H1 (cell line): ENCODE data around the gene LRRC3C. TPM values are rescaled to one million over a fixed set of nuclear protein-coding genes. Genes with fewer than 3 reads are reported as not detected.

ENCODE experiments used
- CTCF ChIA-PET: fragments of 300-600 bp; sonication (Branson Sonifier 250); formaldehyde crosslinking; loops from one replicate; lab custom pipeline; 2021; ENCODE audit not compliant: partially characterized antibody; lab: Charles Lee
- POLR2A ChIA-PET: fragments of 300-600 bp; sonication (Branson Sonifier 250); formaldehyde crosslinking; loops from one replicate; lab custom pipeline; 2021; ENCODE audit warnings: inconsistent platforms; ENCODE audit not compliant: partially characterized antibody; lab: Charles Lee
- DNase-seq, 2 experiments: peaks; one replicate each; pipeline versions ENCODE4 v3.0.0 to v3.0.0-alpha.2; 2010 to 2022; ENCODE audit warnings: low spot score in 2 of 2, low read depth in 1 of 2, mixed read lengths in 1 of 2
- FAIRE-seq: peaks from 2 replicates; lab custom pipeline; 2011; peaks lifted over from hg19 to GRCh38; lab: Jason Lieb, UNC
- H2AFZ ChIP-seq: 2 replicates; pipeline ENCODE4 v1.8.1; 2012; ENCODE audit warnings: low read length, inconsistent platforms
- H2AK5ac ChIP-seq: 2 replicates; pipeline ENCODE4 v1.6.1; 2013; ENCODE audit warnings: low read depth, low read length
- H2BK120ac ChIP-seq: replicated peaks from 2 replicates; pipeline ENCODE3; 2013; ENCODE audit warnings: low read depth, low read length, inconsistent platforms
- H2BK12ac ChIP-seq: 2 replicates; pipeline ENCODE4 v1.6.1; 2013; ENCODE audit warnings: low read depth, low read length
- H2BK15ac ChIP-seq: 2 replicates; pipeline ENCODE4 v1.6.1; 2013; ENCODE audit warnings: low read length
- H2BK20ac ChIP-seq: 2 replicates; pipeline ENCODE4 v1.6.1; 2013; ENCODE audit warnings: low read length
- H2BK5ac ChIP-seq: 2 replicates; pipeline ENCODE4 v1.6.1; 2013; ENCODE audit warnings: low read depth, low read length
- H3K14ac ChIP-seq: 2 replicates; pipeline ENCODE4 v1.6.1; 2013; ENCODE audit warnings: inconsistent platforms; ENCODE audit not compliant: insufficient read length
- H3K18ac ChIP-seq: 2 replicates; pipeline ENCODE4 v1.6.1; 2013; ENCODE audit warnings: low read length; ENCODE audit errors: extremely low read depth
- H3K23ac ChIP-seq: 2 replicates; pipeline ENCODE4 v1.6.1; 2013; ENCODE audit warnings: inconsistent platforms; ENCODE audit not compliant: insufficient read length
- H3K23me2 ChIP-seq: 2 replicates; pipeline ENCODE4 v1.6.1; 2013; ENCODE audit warnings: low read depth, low read length
- H3K27ac ChIP-seq: 2 replicates; pipeline ENCODE4 v1.6.1; 2011; ENCODE audit warnings: low read depth, low read length, inconsistent platforms
- H3K27me3 ChIP-seq, 4 experiments: replicated peaks in 1 of 4; 1 replicate in 1 of 4; 2 replicates in 3 of 4; pipeline versions ENCODE4 v1.6.1 to v1.8.1; 2011 to 2013; ENCODE audit warnings: low read length in 3 of 4, mild to moderate bottlenecking in 3 of 4, inconsistent platforms in 2 of 4, mixed read lengths in 2 of 4, moderate library complexity in 1 of 4; ENCODE audit not compliant: control insufficient read depth in 3 of 4, insufficient read depth in 3 of 4; ENCODE audit errors: extremely low read depth in 1 of 4
- H3K36me3 ChIP-seq, 4 experiments: 2 replicates each; pipeline versions ENCODE4 v1.6.1 to v1.8.1; 2011 to 2013; ENCODE audit warnings: mild to moderate bottlenecking in 4 of 4, low read length in 3 of 4, moderate library complexity in 2 of 4, control low read depth in 1 of 4, inconsistent platforms in 1 of 4; ENCODE audit not compliant: insufficient read depth in 4 of 4, control insufficient read depth in 2 of 4
- H3K4ac ChIP-seq: replicated peaks from 2 replicates; pipeline ENCODE3; 2013; ENCODE audit warnings: low read length, low read depth, mixed read lengths, inconsistent platforms; ENCODE audit not compliant: insufficient read length
- H3K4me1 ChIP-seq, 4 experiments: replicated peaks in 1 of 4; 1 replicate in 1 of 4; 2 replicates in 3 of 4; pipeline versions ENCODE4 v1.6.1 to v1.8.1; 2011 to 2013; ENCODE audit warnings: low read length in 3 of 4, inconsistent platforms in 2 of 4, mixed read lengths in 1 of 4; ENCODE audit not compliant: insufficient read depth in 4 of 4, control insufficient read depth in 3 of 4
- H3K4me2 ChIP-seq, 2 experiments: 2 replicates each; pipeline versions ENCODE4 v1.6.1 to v1.8.1; 2011 to 2013; ENCODE audit warnings: low read depth in 2 of 2, low read length in 2 of 2, control low read depth in 1 of 2, inconsistent platforms in 1 of 2, mild to moderate bottlenecking in 1 of 2; ENCODE audit not compliant: insufficient read depth in 1 of 2
- H3K4me3 ChIP-seq, 4 experiments: fragments of 200-600, 300-600 bp in 1 of 4; sonication (generic), shearing (Covaris generic), sonication (Bioruptor Twin) in 1 of 4; 2 replicates each; pipeline versions ENCODE4 v1.5.1 to v1.8.1; 2011 to 2016; ENCODE audit warnings: low read length in 4 of 4, low read depth in 3 of 4, control low read depth in 2 of 4, inconsistent platforms in 2 of 4, mild to moderate bottlenecking in 2 of 4, mixed read lengths in 1 of 4, moderate library complexity in 1 of 4; ENCODE audit not compliant: insufficient read depth in 2 of 4; ENCODE audit errors: extremely low read depth in 1 of 4
- H3K56ac ChIP-seq: replicated peaks from 2 replicates; pipeline ENCODE3; 2013; ENCODE audit warnings: low read depth, mild to moderate bottlenecking, mixed read lengths, low read length, inconsistent platforms; ENCODE audit not compliant: insufficient read length
- H3K79me1 ChIP-seq: 2 replicates; pipeline ENCODE4 v1.6.1; 2013; ENCODE audit warnings: low read depth, low read length, control low read depth
- H3K79me2 ChIP-seq, 2 experiments: 2 replicates each; pipeline versions ENCODE4 v1.6.1 to v1.8.1; 2012 to 2013; ENCODE audit warnings: low read length in 2 of 2, mild to moderate bottlenecking in 2 of 2, inconsistent platforms in 1 of 2; ENCODE audit not compliant: insufficient read depth in 2 of 2, control insufficient read depth in 1 of 2
- H3K9ac ChIP-seq, 4 experiments: replicated peaks in 1 of 4; 1 replicate in 1 of 4; 2 replicates in 3 of 4; pipeline versions ENCODE4 v1.6.1 to v1.8.1; 2011 to 2013; ENCODE audit warnings: low read depth in 3 of 4, low read length in 3 of 4, control low read depth in 2 of 4, mild to moderate bottlenecking in 2 of 4, moderate library complexity in 2 of 4, inconsistent platforms in 1 of 4; ENCODE audit errors: extremely low read depth in 1 of 4
- H3K9me3 ChIP-seq, 2 experiments: 2 replicates each; pipeline versions ENCODE4 v1.6.1 to v1.8.1; 2012 to 2013; ENCODE audit warnings: mild to moderate bottlenecking in 2 of 2, moderate library complexity in 2 of 2, control low read depth in 1 of 2, inconsistent platforms in 1 of 2, low read depth in 1 of 2, low read length in 1 of 2, mixed read lengths in 1 of 2; ENCODE audit not compliant: insufficient read depth in 2 of 2
- H4K20me1 ChIP-seq, 2 experiments: replicated peaks in 1 of 2; 2 replicates each; pipeline versions ENCODE3 to v1.8.1; 2011 to 2013; ENCODE audit warnings: inconsistent platforms in 2 of 2, low read length in 2 of 2, mild to moderate bottlenecking in 1 of 2; ENCODE audit not compliant: insufficient read depth in 2 of 2, control insufficient read depth in 1 of 2
- H4K5ac ChIP-seq: 2 replicates; pipeline ENCODE4 v1.6.1; 2013; ENCODE audit warnings: low read length, low read depth, mixed read lengths, inconsistent platforms; ENCODE audit not compliant: insufficient read length
- H4K8ac ChIP-seq: 2 replicates; pipeline ENCODE4 v1.8.0; 2013; ENCODE audit warnings: mild to moderate bottlenecking, moderate library complexity, low read length, inconsistent platforms; ENCODE audit not compliant: insufficient read depth; ENCODE audit errors: extremely low read depth
- H4K91ac ChIP-seq: replicated peaks from 2 replicates; pipeline ENCODE3; 2013; ENCODE audit warnings: low read length, mixed read lengths, inconsistent platforms; ENCODE audit not compliant: insufficient read length
- ASH2L ChIP-seq: fragments of 200-600, 300-600 bp; sonication (generic); IDR thresholded peaks from one replicate; pipeline ENCODE4 v1.7.1; 2017; ENCODE audit warnings: low read length
- ATF3 ChIP-seq: IDR thresholded peaks from 2 replicates; pipeline ENCODE4 v1.6.1; 2011; ENCODE audit warnings: low read depth, mild to moderate bottlenecking, low read length; ENCODE audit not compliant: insufficient read depth
- BACH1 ChIP-seq: IDR thresholded peaks from 2 replicates; pipeline ENCODE4 v1.6.1; 2012; ENCODE audit warnings: low read length, improper control_type of control experiment
- BCL11A ChIP-seq, 2 experiments: IDR thresholded peaks; one replicate each; pipeline ENCODE4 v1.6.1; 2011; ENCODE audit warnings: low read depth in 2 of 2, low read length in 2 of 2, mild to moderate bottlenecking in 2 of 2
- BRCA1 ChIP-seq: IDR thresholded peaks from 2 replicates; pipeline ENCODE4 v1.6.1; 2012; ENCODE audit warnings: low read depth, low read length, improper control_type of control experiment
- JUN ChIP-seq: IDR thresholded peaks from 2 replicates; pipeline ENCODE4 v1.6.1; 2011; ENCODE audit warnings: low read depth, mild to moderate bottlenecking, improper control_type of control experiment, low read length
- KDM1A ChIP-seq: fragments of 200-600, 300-600 bp; sonication (generic); IDR thresholded peaks from 2 replicates; pipeline ENCODE4 v1.7.1; 2016; ENCODE audit warnings: mild to moderate bottlenecking, low read length, borderline replicate concordance
- MAX ChIP-seq: IDR thresholded peaks from 2 replicates; pipeline ENCODE4 v1.6.1; 2012; ENCODE audit warnings: inconsistent platforms
- RFX5 ChIP-seq: IDR thresholded peaks from 2 replicates; pipeline ENCODE4 v1.6.1; 2011; ENCODE audit warnings: low read depth, low read length, improper control_type of control experiment, borderline replicate concordance
- RXRA ChIP-seq: IDR thresholded peaks from 2 replicates; pipeline ENCODE4 v1.6.1; 2011; ENCODE audit warnings: low read depth, mild to moderate bottlenecking, low read length, moderate library complexity; ENCODE audit not compliant: insufficient read depth
- SIN3A ChIP-seq, 2 experiments: IDR thresholded peaks in 1 of 2; conservative IDR thresholded peaks in 1 of 2; 2 replicates each; pipeline ENCODE4 v1.6.1; 2011 to 2012; ENCODE audit warnings: low read length in 2 of 2, improper control_type of control experiment in 1 of 2, low read depth in 1 of 2, mild to moderate bottlenecking in 1 of 2
- TAF1 ChIP-seq: IDR thresholded peaks from 2 replicates; pipeline ENCODE4 v1.6.1; 2011; ENCODE audit warnings: mild to moderate bottlenecking, low read depth, low read length
- TBP ChIP-seq: IDR thresholded peaks from 2 replicates; pipeline ENCODE4 v1.6.1; 2011; ENCODE audit warnings: low read depth, low read length, improper control_type of control experiment
- WGBS, 2 experiments: shearing (Covaris generic) in 1 of 2; methylation state at CpG; one replicate each; pipeline versions ENCODE4 v1.1.6 to v1.1.7; 2013 to 2015; ENCODE audit warnings: low lambda C conversion rate in 2 of 2, mixed read lengths in 2 of 2, inconsistent platforms in 1 of 2, low coverage in 1 of 2, missing lambda C conversion rate in 1 of 2; ENCODE audit not compliant: insufficient replicate concordance in 2 of 2, insufficient coverage in 1 of 2, insufficient read length in 1 of 2; ENCODE audit errors: extremely low coverage in 1 of 2, missing lambda C conversion rate in 1 of 2; 5-methylcytosine and 5-hydroxymethylcytosine counted together
- polyA plus RNA-seq, 7 experiments: library from polyadenylated mRNA; depleted of rRNA in 3 of 7; stranded (reverse) in 5 of 7; unstranded in 2 of 7; fragments of >200 nt in 5 of 7; fragments of 200-250 nt in 2 of 7; gene quantifications; 1 replicate in 5 of 7; 2 replicates in 1 of 7; 4 replicates in 1 of 7; pipeline versions ENCODE4 v1.2.1 to v1.2.3, GENCODE V29; 2011 to 2013; ENCODE audit warnings: missing spikeins in 2 of 7, mixed read lengths in 2 of 7
- total RNA-seq: library from RNA; stranded (reverse); fragmentation: NEBNext Ultra II Directional; extraction: Animal tissue kit (Norgen Biotek cat#: 25700); gene quantifications from 2 replicates; pipeline ENCODE4 v1.2.1, GENCODE V29; 2021

Gene LRRC3C
- total and polyA plus RNA-seq, 2 of the 8 experiments (the other 6 are each of a cell fraction or from before 2014, with no cell fraction given) = not detected

DNA sequence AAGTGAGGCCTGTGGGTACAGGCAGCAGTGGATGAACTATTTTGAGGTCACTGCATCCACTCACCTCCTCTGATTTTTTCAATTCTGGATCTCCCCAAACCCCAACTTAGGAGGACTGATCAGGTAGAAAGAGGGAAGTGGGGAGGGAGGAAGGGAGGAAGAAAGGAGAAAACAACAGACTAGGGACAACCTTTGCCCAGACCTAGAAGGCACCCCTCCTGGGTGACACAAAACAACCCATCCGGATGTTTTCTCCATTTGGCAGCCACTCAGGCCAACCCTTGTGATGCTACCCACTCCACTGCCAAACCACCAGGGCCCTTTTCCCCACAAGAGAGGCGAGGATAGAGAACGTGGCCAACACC lies 2.9 kb upstream of the LRRC3C start:
- Histone ChIP-seq H2BK15ac (0 out of 2 replicates have a peak overlapping the region, but pooled peaks have one; percentile 29), H2AK5ac (no peak overlapping the region), H3K18ac (no peak overlapping the region), H2BK20ac (no peak overlapping the region), H2BK120ac (no peak overlapping the region), H3K4me1 (peaks cover 9 to 26% (median 14%) of the 10 kb centered on the region in 4 experiments), H4K8ac (no peak overlapping the region), H2AFZ (no peak overlapping the region), H3K27ac (0 out of 2 replicates have a peak overlapping the region, but pooled peaks have one; percentile 34), H3K4me3 (no peak overlapping the region; a peak in 2 of 8 replicates), H3K23ac (no peak overlapping the region), H3K4ac (no peak overlapping the region), H3K79me2 (peaks cover 0 to 30% of the 10 kb centered on the region in 2 experiments; a peak in 2 of 4 replicates), H3K27me3 (no peaks in the 10 kb centered on the region), H3K56ac (no peak overlapping the region), H2BK5ac (no peak overlapping the region), H3K23me2 (peaks cover 8% of the 10 kb centered on the region; the same call in 1 of the 2 replicates), H3K79me1 (peaks cover 13% of the 10 kb centered on the region), H3K14ac (no peak overlapping the region), H3K4me2 (peak overlapping the region; percentile 25 to 53; a peak in 1 of 4 replicates), H4K20me1 (peaks cover 18 to 19% of the 10 kb centered on the region in 2 experiments), H4K91ac (no peak overlapping the region), H2BK12ac (no peak overlapping the region), H3K36me3 (peaks cover 13 to 24% (median 19%) of the 10 kb centered on the region in 4 experiments; a peak in 7 of 8 replicates), H3K9ac (no peak overlapping the region), H4K5ac (no peak overlapping the region), H3K9me3 (no peaks in the 10 kb centered on the region)
- ChIA-PET CTCF (interaction anchor here (0.8 to 1.3 kb wide), 2 partner anchors 19 to 30 kb away, joined by 3 read pairs; no protein-coding TSS in a partner anchor), POLR2A (interaction anchor here (0.5 to 1.6 kb wide), 2 partner anchors 9 to 14 kb away, joined by 3 to 4 read pairs; no protein-coding TSS in a partner anchor)
- 94% methylated on average over 3 of the region's 3 CpGs; no CpG with 5 or more reads in 1 of the 2 experiments for WGBS, 2 experiments
- FAIRE-seq (no peak), DNase-seq (no peak)
- TF ChIP-seq RXRA = no peak
- no peak for TF ChIP-seq SIN3A (conservative IDR thresholded peaks at IDR 0.05 in 1 of 2, IDR thresholded peaks at IDR 0.05 in 1 of 2; ENCODE audit: low read depth in 1 of 2, low read length in 2 of 2)
- no peak for TF ChIP-seq KDM1A
- no peak for TF ChIP-seq ATF3
- no peak for TF ChIP-seq BACH1
- no peak for TF ChIP-seq JUN
- no peak for TF ChIP-seq RFX5
- no peak for TF ChIP-seq TAF1
- no peak for TF ChIP-seq BCL11A (IDR thresholded peaks at IDR 0.05; ENCODE audit: low read depth in 2 of 2, low read length in 2 of 2)
- no peak for TF ChIP-seq TBP
- no peak for TF ChIP-seq BRCA1
- TF ChIP-seq ASH2L = no peak
- no peak for TF ChIP-seq MAX
